Left cardiac atrium (tissue), 4 donors: ENCODE data around the gene RPS6KA2. TPM values are rescaled to one million over a fixed set of nuclear protein-coding genes. Genes with fewer than 3 reads are reported as not detected.

Experiments used
- ATAC-seq, 2 donors: fragments of 200-7000 bp; cut with Tn5 transposase; one replicate each; pipeline ENCODE4 v1.9.1; 2020; ENCODE audit warnings: mild to moderate bottlenecking in 2 of 2, moderate library complexity in 2 of 2
- DNase-seq: peaks from one replicate; pipeline ENCODE4 v3.0.0-alpha.2; 2020
- intact Hi-C, 2 donors: fragments of 100-400 bp; cut with DNase I; formaldehyde crosslinking; loops; one replicate each; pipeline versions ENCODE4 v1.14.1 to v1.15.1; 2022 to 2023
- total RNA-seq, 2 donors: library from RNA; stranded (reverse); fragmentation: NEBNext Ultra II Directional; extraction: Animal tissue kit (Norgen Biotek cat#: 25700); gene quantifications; one replicate each; pipeline ENCODE4 v1.2.1, GENCODE V29; 2021
- donor health status: DM: no; HTN: yes; CAD: no.
- donor health status: DM: no; HTN: yes; CAD: no; lungs with severe emphysema.
- donor health status: DM: yes; HTN: yes; CAD: no.
- donor health status: Dilated cardiomyopathy.

The RPS6KA2 gene
- total RNA-seq, 2 donors from 2014 or later: 59.6 to 95.7 TPM

GRCh38 chr6:166503167-166503744 is 123.8 kb downstream of the RPS6KA2 start:
- ATAC-seq: no peak
- intact Hi-C loops: no loop called here
- DNase-seq: no peak

GRCh38 chr6:166502453-166502852 is 124.6 kb downstream of the RPS6KA2 start:
- ATAC-seq (peak; percentile 53 to 72), DNase-seq (peak; percentile 52)
- intact Hi-C loops: no loop called here

GRCh38 chr6:166501246-166501645 is 125.8 kb downstream of the RPS6KA2 start:
- intact Hi-C loops: no loop called here
- ATAC-seq (no peak), DNase-seq (no peak)

GRCh38 chr6:166500246-166500645 is 126.8 kb downstream of the RPS6KA2 start:
- intact Hi-C loops: no loop called here
- DNase-seq (no peak), ATAC-seq (no peak)

- ATAC-seq (no peak), DNase-seq (no peak)
- intact Hi-C loops: no loop called here
Measured at GRCh38 chr6:166499350-166500163, 127.5 kb downstream of the RPS6KA2 start.

GRCh38 chr6:166498661-166499349 is 128.2 kb downstream of the RPS6KA2 start:
- ATAC-seq (no peak), DNase-seq (no peak)
- intact Hi-C loops: no loop called here

- ATAC-seq (no peak), DNase-seq (no peak)
- intact Hi-C loops: no loop called here
Measured at GRCh38 chr6:166498228-166498627, 128.8 kb downstream of the RPS6KA2 start.

GRCh38 chr6:166497087-166497899 is 129.8 kb downstream of the RPS6KA2 start:
- DNase-seq (no peak), ATAC-seq (no peak)
- intact Hi-C loops: no loop called here

- DNase-seq: no peak
- intact Hi-C loops: no loop called here
- ATAC-seq: no peak
Measured at GRCh38 chr6:166496460-166496859, 130.6 kb downstream of the RPS6KA2 start.

GRCh38 chr6:166495487-166496314 is 131.3 kb downstream of the RPS6KA2 start:
- intact Hi-C loops: no loop called here
- ATAC-seq (no peak), DNase-seq (no peak)

GRCh38 chr6:166494757-166495486 is 132.1 kb downstream of the RPS6KA2 start:
- ATAC-seq: no peak
- intact Hi-C loops: no loop called here
- no peak for DNase-seq

GRCh38 chr6:166494101-166494441 is 133.0 kb downstream of the RPS6KA2 start:
- DNase-seq (no peak), ATAC-seq (no peak)
- intact Hi-C loops: no loop called here

- DNase-seq (no peak), ATAC-seq (no peak)
- intact Hi-C loops: no loop called here
Measured at GRCh38 chr6:166493427-166494100, 133.5 kb downstream of the RPS6KA2 start.

- ATAC-seq: no peak
- intact Hi-C loops: no loop called here
- no peak for DNase-seq
Measured at GRCh38 chr6:166492092-166492741, 134.8 kb downstream of the RPS6KA2 start.

- ATAC-seq (peak in 1 of 2 donors; percentile 52), DNase-seq (no peak)
- intact Hi-C loops: no loop called here
Measured at GRCh38 chr6:166490671-166491500, 136.2 kb downstream of the RPS6KA2 start.
